ENCODE measurements around the gene PBX4. TPM values are rescaled to one million over a fixed set of nuclear protein-coding genes. Genes with fewer than 3 reads are reported as not detected.
"Not testable (repeated sequence)": the region's sequence is repeated elsewhere in the genome, so short reads cannot be mapped to it uniquely, and the experiment has no call there.

PBX4 gene
- 85.3 TPM for total RNA-seq
- 1 to 10 TPM; 4.1 to 7.2 (median 5.9) TPM for polyA plus RNA-seq

GRCh38 chr19:19618219-19619051 is at the start of gene PBX4:
Gene PBX4, minus strand, starts transcription at chr19:19618687. Its CDS starts 58 bp downstream, at chr19:19618629.
- peak; percentile 98 to 99 (median 98) for DNase-seq
- H3K36me3 Mint-ChIP-seq, result no peaks in the 10 kb centered on the region
- H3K27ac Mint-ChIP-seq, result peak within 1 kb of the TSS; percentile 93 to 97 (median 95)
- no peaks in the 10 kb centered on the region for H3K27me3 ChIP-seq (ENCODE audit: control insufficient read depth, insufficient read depth, low read length)
- ATAC-seq (ENCODE audit: low read depth in 2 of 2), result peak; percentile 95 to 96
- H3K4me3 ChIP-seq (ENCODE audit: low read depth, low read length), result peak within 1 kb of the TSS; percentile 86
- H3K36me3 ChIP-seq (ENCODE audit: control insufficient read depth, insufficient read depth, low read length), result peaks cover 5% of the 10 kb centered on the region
- peaks cover 48% of the 10 kb centered on the region for H3K4me1 ChIP-seq (ENCODE audit: control insufficient read depth, insufficient read depth, low read length, poor library complexity, severe bottlenecking)
- peak within 1 kb of the TSS; percentile 87 to 96 (median 94) for H3K4me3 Mint-ChIP-seq
- H3K27me3 Mint-ChIP-seq, result no peaks in the 10 kb centered on the region
- H3K27ac ChIP-seq (ENCODE audit: insufficient read depth, low read length, poor library complexity, severe bottlenecking), result peak within 1 kb of the TSS; percentile 83
- peaks cover 0 to 2% (median 0%) of the 10 kb centered on the region in 7 donors for H3K9me3 Mint-ChIP-seq
- H3K9me3 ChIP-seq (ENCODE audit: control insufficient read depth in 2 of 2, low read length in 2 of 2), result no peaks in the 10 kb centered on the region
- H3K4me1 Mint-ChIP-seq, result peaks cover 11 to 66% (median 31%) of the 10 kb centered on the region in 4 donors

- H3K4me3 ChIP-seq (ENCODE audit: low read depth, low read length); DNase-seq; H3K36me3 ChIP-seq (ENCODE audit: control insufficient read depth, insufficient read depth, low read length); H3K27ac ChIP-seq (ENCODE audit: insufficient read depth, low read length, poor library complexity, severe bottlenecking); H3K27me3 ChIP-seq (ENCODE audit: control insufficient read depth, insufficient read depth, low read length); ATAC-seq (ENCODE audit: low read depth in 2 of 2); H3K36me3 Mint-ChIP-seq; H3K27me3 Mint-ChIP-seq: not testable (repeated sequence)
- H3K4me3 Mint-ChIP-seq, result peak overlapping the region in 2 of 4 donors; percentile 14 to 59
- H3K9me3 Mint-ChIP-seq, result peaks cover 0 to 12% (median under 1%) of the 10 kb centered on the region in 7 donors
- Histone ChIP-seq H3K9me3 (ENCODE audit: control insufficient read depth in 2 of 2, low read length in 2 of 2) (peaks cover 3 to 19% of the 10 kb centered on the region in 2 experiments), H3K4me1 (ENCODE audit: control insufficient read depth, insufficient read depth, low read length, poor library complexity, severe bottlenecking) (peaks cover 35% of the 10 kb centered on the region)
- H3K27ac Mint-ChIP-seq, result peak overlapping the region in 2 of 3 donors; percentile 31 to 32
- peaks cover 9 to 59% (median 29%) of the 10 kb centered on the region in 4 donors for H3K4me1 Mint-ChIP-seq
Measured at GRCh38 chr19:19665420-19665948, 47.0 kb upstream of the PBX4 start.

- Mint-ChIP-seq H3K27me3 (peaks cover 5% of the 10 kb centered on the region), H3K9me3 (peaks cover 0 to 8% (median 0%) of the 10 kb centered on the region in 7 donors), H3K27ac (peak within 1 kb of the TSS; percentile 97 to 98 (median 98)), H3K4me1 (peaks cover 9 to 55% (median 26%) of the 10 kb centered on the region in 4 donors), H3K36me3 (peaks cover 8% of the 10 kb centered on the region), H3K4me3 (peak within 1 kb of the TSS; percentile 91 to 99 (median 94))
- Histone ChIP-seq H3K36me3 (ENCODE audit: control insufficient read depth, insufficient read depth, low read length) (peaks cover 14% of the 10 kb centered on the region), H3K27me3 (ENCODE audit: control insufficient read depth, insufficient read depth, low read length) (no peaks in the 10 kb centered on the region), H3K4me3 (ENCODE audit: low read depth, low read length) (peak within 1 kb of the TSS; percentile 84), H3K27ac (ENCODE audit: insufficient read depth, low read length, poor library complexity, severe bottlenecking) (peak within 1 kb of the TSS; percentile 96), H3K4me1 (ENCODE audit: control insufficient read depth, insufficient read depth, low read length, poor library complexity, severe bottlenecking) (peaks cover 42% of the 10 kb centered on the region), H3K9me3 (ENCODE audit: control insufficient read depth in 2 of 2, low read length in 2 of 2) (peaks cover 3 to 17% of the 10 kb centered on the region in 2 experiments)
- ATAC-seq (ENCODE audit: low read depth in 2 of 2), result peak; percentile 70 to 75
- peak; percentile 92 to 98 (median 95) for DNase-seq
Measured at GRCh38 chr19:19663256-19664120, 45.0 kb upstream of the PBX4 start, which contains the start of gene ATP13A1. Gene ATP13A1, minus strand, starts transcription at chr19:19663676. Its CDS starts 10 bp downstream, at chr19:19663666.

GRCh38 chr19:19662871-19663255 is 44.4 kb upstream of the PBX4 start:
- Histone ChIP-seq H3K27me3 (ENCODE audit: control insufficient read depth, insufficient read depth, low read length) (no peaks in the 10 kb centered on the region), H3K9me3 (ENCODE audit: control insufficient read depth in 2 of 2, low read length in 2 of 2) (peaks cover 3 to 17% of the 10 kb centered on the region in 2 experiments), H3K36me3 (ENCODE audit: control insufficient read depth, insufficient read depth, low read length) (peaks cover 20% of the 10 kb centered on the region), H3K4me1 (ENCODE audit: control insufficient read depth, insufficient read depth, low read length, poor library complexity, severe bottlenecking) (peaks cover 37% of the 10 kb centered on the region), H3K27ac (ENCODE audit: insufficient read depth, low read length, poor library complexity, severe bottlenecking) (peak overlapping the region; percentile 96), H3K4me3 (ENCODE audit: low read depth, low read length) (peak overlapping the region; percentile 84)
- DNase-seq, result no peak
- peaks cover 14 to 52% (median 28%) of the 10 kb centered on the region in 4 donors for H3K4me1 Mint-ChIP-seq
- H3K27ac Mint-ChIP-seq, result peak overlapping the region; percentile 97 to 98 (median 97)
- peak overlapping the region; percentile 91 to 99 (median 94) for H3K4me3 Mint-ChIP-seq
- no peaks in the 10 kb centered on the region for H3K27me3 Mint-ChIP-seq
- H3K36me3 Mint-ChIP-seq, result peaks cover 13% of the 10 kb centered on the region
- H3K9me3 Mint-ChIP-seq, result peaks cover 0 to 3% (median 0%) of the 10 kb centered on the region in 7 donors
- no peak for ATAC-seq (ENCODE audit: low read depth in 2 of 2)

GRCh38 chr19:19662344-19662743 is 43.9 kb upstream of the PBX4 start:
- Mint-ChIP-seq H3K36me3 (peaks cover 13% of the 10 kb centered on the region), H3K27ac (peak overlapping the region; percentile 97 to 98 (median 97)), H3K4me3 (peak overlapping the region; percentile 91 to 99 (median 94)), H3K9me3 (peaks cover 0 to 6% (median 0%) of the 10 kb centered on the region in 7 donors), H3K4me1 (peaks cover 14 to 49% (median 27%) of the 10 kb centered on the region in 4 donors), H3K27me3 (no peaks in the 10 kb centered on the region)
- H3K27me3 ChIP-seq (ENCODE audit: control insufficient read depth, insufficient read depth, low read length), result no peaks in the 10 kb centered on the region
- peak overlapping the region; percentile 84 for H3K4me3 ChIP-seq (ENCODE audit: low read depth, low read length)
- no peak for DNase-seq
- H3K27ac ChIP-seq (ENCODE audit: insufficient read depth, low read length, poor library complexity, severe bottlenecking), result peak overlapping the region; percentile 96
- H3K36me3 ChIP-seq (ENCODE audit: control insufficient read depth, insufficient read depth, low read length), result peaks cover 25% of the 10 kb centered on the region
- H3K4me1 ChIP-seq (ENCODE audit: control insufficient read depth, insufficient read depth, low read length, poor library complexity, severe bottlenecking), result peaks cover 34% of the 10 kb centered on the region
- H3K9me3 ChIP-seq (ENCODE audit: control insufficient read depth in 2 of 2, low read length in 2 of 2), result peaks cover 3 to 13% of the 10 kb centered on the region in 2 experiments
- no peak for ATAC-seq (ENCODE audit: low read depth in 2 of 2)

GRCh38 chr19:19661675-19662251 is 43.3 kb upstream of the PBX4 start:
- ATAC-seq (ENCODE audit: low read depth in 2 of 2), result peak; percentile 17 to 41
- no peaks in the 10 kb centered on the region for H3K27me3 Mint-ChIP-seq
- Histone ChIP-seq H3K36me3 (ENCODE audit: control insufficient read depth, insufficient read depth, low read length) (peaks cover 31% of the 10 kb centered on the region), H3K4me3 (ENCODE audit: low read depth, low read length) (peak overlapping the region; percentile 84), H3K27ac (ENCODE audit: insufficient read depth, low read length, poor library complexity, severe bottlenecking) (peak overlapping the region; percentile 96), H3K27me3 (ENCODE audit: control insufficient read depth, insufficient read depth, low read length) (no peaks in the 10 kb centered on the region), H3K9me3 (ENCODE audit: control insufficient read depth in 2 of 2, low read length in 2 of 2) (peaks cover 1 to 7% of the 10 kb centered on the region in 2 experiments), H3K4me1 (ENCODE audit: control insufficient read depth, insufficient read depth, low read length, poor library complexity, severe bottlenecking) (peaks cover 33% of the 10 kb centered on the region)
- peak overlapping the region; percentile 91 to 99 (median 94) for H3K4me3 Mint-ChIP-seq
- H3K27ac Mint-ChIP-seq, result peak overlapping the region; percentile 97 to 98 (median 97)
- peak; percentile 45 to 87 (median 65) for DNase-seq
- peaks cover 14 to 46% (median 26%) of the 10 kb centered on the region in 4 donors for H3K4me1 Mint-ChIP-seq
- H3K36me3 Mint-ChIP-seq, result peaks cover 13% of the 10 kb centered on the region
- H3K9me3 Mint-ChIP-seq, result peaks cover 0 to 6% (median 0%) of the 10 kb centered on the region in 7 donors

Measured in CD4-positive, CD25-positive, alpha-beta regulatory T cell (primary cell).